ENCODE results near the gene NOMO2.
"Not testable (repeated sequence)": the region's sequence is repeated elsewhere in the genome, so short reads cannot be mapped to it uniquely, and the experiment has no call there.

- TF ChIP-seq POLR2A, CTCF (IDR thresholded peaks at IDR 0.05): not testable (repeated sequence)
These were observed 174.1 kb downstream of the NOMO2 start for GRCh38 chr16:18387767-18388166.
